GM23338 (cell line): ENCODE measurements around the gene NFIA. TPM values are rescaled to one million over a fixed set of nuclear protein-coding genes. Genes with fewer than 3 reads are reported as not detected.

Source experiments
- ATAC-seq: fragments of 200-7000 bp; cut with Tn5 transposase; 3 replicates; pipeline ENCODE4 v1.9.1; 2020
- DNase-seq: peaks from one replicate; pipeline ENCODE4 v3.0.0-alpha.2; 2015; ENCODE audit warnings: low spot score
- H2AFZ ChIP-seq: fragments of 200-600 bp; sonication (generic); 2 replicates; pipeline ENCODE4 v1.8.0; 2016; ENCODE audit warnings: antibody characterized with exemption, mild to moderate bottlenecking, moderate library complexity
- H3F3A ChIP-seq: fragments of 200-600 bp; sonication (generic); replicated peaks from 2 replicates; pipeline ENCODE4 v1.8.0; 2017; ENCODE audit warnings: antibody characterized with exemption, mixed run types, low read depth
- H3K27ac ChIP-seq: fragments of 200-600 bp; sonication (generic); 2 replicates; pipeline ENCODE4 v1.6.1; 2016; ENCODE audit warnings: low read depth
- H3K27me3 ChIP-seq: fragments of 200-600 bp; sonication (generic); 2 replicates; pipeline ENCODE4 v1.8.0; 2016; ENCODE audit warnings: mild to moderate bottlenecking, mixed run types, moderate library complexity; ENCODE audit not compliant: insufficient read depth
- H3K36me3 ChIP-seq: fragments of 200-600 bp; sonication (generic); 2 replicates; pipeline ENCODE4 v1.8.0; 2016; ENCODE audit warnings: mild to moderate bottlenecking; ENCODE audit not compliant: insufficient read depth
- H3K4me1 ChIP-seq: fragments of 200-600 bp; sonication (generic); 2 replicates; pipeline ENCODE4 v1.8.0; 2016; ENCODE audit warnings: mild to moderate bottlenecking, moderate library complexity; ENCODE audit not compliant: insufficient read depth
- H3K4me2 ChIP-seq: fragments of 200-600 bp; sonication (generic); 2 replicates; pipeline ENCODE4 v1.7.1; 2017; ENCODE audit warnings: mixed run types
- H3K4me3 ChIP-seq: fragments of 200-600 bp; sonication (generic); 2 replicates; pipeline ENCODE4 v1.6.1; 2016; ENCODE audit warnings: mixed run types
- H3K79me2 ChIP-seq: fragments of 200-600 bp; sonication (generic); replicated peaks from 2 replicates; pipeline ENCODE4 v1.8.0; 2017; ENCODE audit warnings: mild to moderate bottlenecking; ENCODE audit not compliant: insufficient read depth
- H3K9me2 ChIP-seq: fragments of 200-600 bp; sonication (generic); 2 replicates; pipeline ENCODE4 v1.8.0; 2017; ENCODE audit not compliant: insufficient read depth
- H4K20me1 ChIP-seq: fragments of 200-600 bp; sonication (generic); replicated peaks from 2 replicates; pipeline ENCODE4 v1.8.0; 2017; ENCODE audit warnings: mild to moderate bottlenecking; ENCODE audit not compliant: insufficient read depth
- H3K27ac Mint-ChIP-seq: 2 replicates; pipeline ENCODE4 v1.8.0; 2020; ENCODE audit warnings: inconsistent platforms, mild to moderate bottlenecking, moderate library complexity, mixed read lengths
- H3K27me3 Mint-ChIP-seq: 3 replicates; pipeline ENCODE4 v1.8.0; 2022; ENCODE audit warnings: low read depth, mild to moderate bottlenecking, moderate library complexity, mixed read lengths, inconsistent platforms; ENCODE audit not compliant: insufficient read depth, poor library complexity
- H3K36me3 Mint-ChIP-seq: 3 replicates; pipeline ENCODE4 v1.8.0; 2021; ENCODE audit warnings: low read depth, mild to moderate bottlenecking, inconsistent platforms, moderate library complexity, mixed read lengths
- H3K4me1 Mint-ChIP-seq: 3 replicates; pipeline ENCODE4 v1.8.0; 2020; ENCODE audit warnings: mild to moderate bottlenecking, inconsistent platforms, mixed read lengths
- H3K4me3 Mint-ChIP-seq: 3 replicates; pipeline ENCODE4 v1.8.0; 2021; ENCODE audit warnings: moderate library complexity, mild to moderate bottlenecking, inconsistent platforms, mixed read lengths
- H3K9me3 Mint-ChIP-seq: 3 replicates; pipeline ENCODE4 v1.8.0; 2020; ENCODE audit warnings: moderate library complexity, mild to moderate bottlenecking, inconsistent platforms, mixed read lengths
- CREB1 ChIP-seq: fragments of 250-450 bp; sonication (Bioruptor Pico); IDR thresholded peaks from 2 replicates; pipeline ENCODE4 v1.5.0; 2020; ENCODE audit warnings: low read depth, mild to moderate bottlenecking, moderate library complexity
- EZH2 ChIP-seq: fragments of 200-600 bp; sonication (generic); IDR thresholded peaks from one replicate; pipeline ENCODE4 v1.8.0; 2017; ENCODE audit warnings: antibody characterized with exemption, mild to moderate bottlenecking, low read depth; ENCODE audit not compliant: unreplicated experiment
- EZH2phosphoT487 ChIP-seq: fragments of 200-600 bp; sonication (generic); IDR thresholded peaks from one replicate; pipeline ENCODE4 v1.8.1; 2018; ENCODE audit warnings: antibody characterized with exemption; ENCODE audit not compliant: unreplicated experiment
- JUNB ChIP-seq: IDR thresholded peaks from one replicate; pipeline ENCODE4 v1.6.1; 2016; ENCODE audit warnings: antibody characterized with exemption; ENCODE audit not compliant: unreplicated experiment
- NANOG ChIP-seq: IDR thresholded peaks from 2 replicates; pipeline ENCODE4 v1.6.1; 2016; ENCODE audit warnings: antibody characterized with exemption, borderline replicate concordance
- POLR2AphosphoS5 ChIP-seq: IDR thresholded peaks from 2 replicates; pipeline ENCODE4 v1.6.1; 2016; ENCODE audit warnings: antibody characterized with exemption, low read depth
- REST ChIP-seq: IDR thresholded peaks from one replicate; pipeline ENCODE4 v1.6.1; 2018; ENCODE audit warnings: antibody characterized with exemption; ENCODE audit not compliant: unreplicated experiment
- STAT1 ChIP-seq: IDR thresholded peaks from one replicate; pipeline ENCODE4 v1.6.1; 2016; ENCODE audit warnings: antibody characterized with exemption; ENCODE audit not compliant: unreplicated experiment
- ZNF114 ChIP-seq: fragments of 250-450 bp; sonication (Bioruptor Pico); IDR thresholded peaks from 2 replicates; pipeline ENCODE4 v1.5.0; 2020; ENCODE audit warnings: mild to moderate bottlenecking, moderate library complexity
- ZNF331 ChIP-seq: fragments of 250-450 bp; sonication (Bioruptor Pico); IDR thresholded peaks from 2 replicates; pipeline ENCODE4 v1.5.0; 2020; ENCODE audit warnings: low read depth, mild to moderate bottlenecking, moderate library complexity
- polyA plus RNA-seq: library from polyadenylated mRNA; unstranded; fragments of >200 nt; fragmentation: Nextera tagmentation; extraction: Ambion mirVana; gene quantifications from 2 replicates; pipeline ENCODE4 v1.2.1, GENCODE V29; 2016
- total RNA-seq: library from RNA; depleted of rRNA; stranded (reverse); fragments of >200 nt; shearing (Covaris generic); gene quantifications from 2 replicates; pipeline ENCODE4 v1.2.3, GENCODE V29; 2014
- TF ChIP-seq, protein P1 (sequence below): fragments of 250-450 bp; sonication (Bioruptor Pico); IDR thresholded peaks from 2 replicates; pipeline ENCODE4 v1.5.0; 2020; ENCODE audit warnings: mild to moderate bottlenecking, moderate library complexity
- TF ChIP-seq, protein P2 (sequence below): IDR thresholded peaks from 2 replicates; pipeline ENCODE4 v1.6.1; 2016; ENCODE audit warnings: antibody characterized with exemption
- TF ChIP-seq, protein P3 (sequence below), 2 experiments: fragments of 200-600 bp in 1 of 2; sonication (generic) in 1 of 2; conservative IDR thresholded peaks; 2 replicates each; pipeline versions ENCODE4 v1.5.1 to v1.6.1; 2016 to 2017; ENCODE audit warnings: antibody characterized with exemption in 2 of 2, low read depth in 2 of 2, mild to moderate bottlenecking in 2 of 2, moderate library complexity in 1 of 2

The NFIA gene
- total and polyA plus RNA-seq, 2 experiments from 2014 or later, result 0.97 to 2.3 TPM

DNA sequence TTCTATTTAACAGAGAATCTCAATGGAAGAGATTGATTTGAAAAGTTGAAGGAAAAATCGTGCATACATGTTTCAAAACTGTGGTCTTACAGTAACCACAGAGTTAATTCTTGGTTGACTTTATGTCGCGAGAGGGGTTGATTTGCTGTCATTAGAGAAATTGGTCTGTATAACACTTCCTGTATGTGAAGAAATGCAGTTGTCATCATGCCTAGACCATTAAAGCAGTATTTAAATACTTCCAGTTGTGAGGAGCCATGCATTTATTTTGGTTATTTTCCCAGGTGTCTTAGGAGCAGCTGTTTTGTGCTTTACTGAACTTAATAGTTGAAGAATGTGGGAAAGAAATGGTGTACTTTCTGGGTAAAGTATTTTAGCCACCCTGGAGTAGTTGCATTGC, 76.2 kb downstream of the NFIA start:
- H3K27ac ChIP-seq, result no peak overlapping the region
- H4K20me1 ChIP-seq, result no peaks in the 10 kb centered on the region
- H3K9me2 ChIP-seq, result no peaks in the 10 kb centered on the region
- H3K4me1 Mint-ChIP-seq, result peaks cover 20% of the 10 kb centered on the region
- no peaks in the 10 kb centered on the region for H3K27me3 Mint-ChIP-seq
- ATAC-seq (no peak), DNase-seq (no peak)
- no peaks in the 10 kb centered on the region for H3K9me3 Mint-ChIP-seq
- H3K36me3 ChIP-seq, result no peaks in the 10 kb centered on the region
- no peak overlapping the region for H3K4me3 ChIP-seq
- no peaks in the 10 kb centered on the region for H3K79me2 ChIP-seq
- H3K27ac Mint-ChIP-seq, result no peak overlapping the region
- H3K4me3 Mint-ChIP-seq, result no peak overlapping the region
- H3F3A ChIP-seq, result no peaks in the 10 kb centered on the region
- H3K27me3 ChIP-seq, result no peaks in the 10 kb centered on the region
- TF ChIP-seq POLR2AphosphoS5, result no peak
- TF ChIP-seq, protein P1, sequence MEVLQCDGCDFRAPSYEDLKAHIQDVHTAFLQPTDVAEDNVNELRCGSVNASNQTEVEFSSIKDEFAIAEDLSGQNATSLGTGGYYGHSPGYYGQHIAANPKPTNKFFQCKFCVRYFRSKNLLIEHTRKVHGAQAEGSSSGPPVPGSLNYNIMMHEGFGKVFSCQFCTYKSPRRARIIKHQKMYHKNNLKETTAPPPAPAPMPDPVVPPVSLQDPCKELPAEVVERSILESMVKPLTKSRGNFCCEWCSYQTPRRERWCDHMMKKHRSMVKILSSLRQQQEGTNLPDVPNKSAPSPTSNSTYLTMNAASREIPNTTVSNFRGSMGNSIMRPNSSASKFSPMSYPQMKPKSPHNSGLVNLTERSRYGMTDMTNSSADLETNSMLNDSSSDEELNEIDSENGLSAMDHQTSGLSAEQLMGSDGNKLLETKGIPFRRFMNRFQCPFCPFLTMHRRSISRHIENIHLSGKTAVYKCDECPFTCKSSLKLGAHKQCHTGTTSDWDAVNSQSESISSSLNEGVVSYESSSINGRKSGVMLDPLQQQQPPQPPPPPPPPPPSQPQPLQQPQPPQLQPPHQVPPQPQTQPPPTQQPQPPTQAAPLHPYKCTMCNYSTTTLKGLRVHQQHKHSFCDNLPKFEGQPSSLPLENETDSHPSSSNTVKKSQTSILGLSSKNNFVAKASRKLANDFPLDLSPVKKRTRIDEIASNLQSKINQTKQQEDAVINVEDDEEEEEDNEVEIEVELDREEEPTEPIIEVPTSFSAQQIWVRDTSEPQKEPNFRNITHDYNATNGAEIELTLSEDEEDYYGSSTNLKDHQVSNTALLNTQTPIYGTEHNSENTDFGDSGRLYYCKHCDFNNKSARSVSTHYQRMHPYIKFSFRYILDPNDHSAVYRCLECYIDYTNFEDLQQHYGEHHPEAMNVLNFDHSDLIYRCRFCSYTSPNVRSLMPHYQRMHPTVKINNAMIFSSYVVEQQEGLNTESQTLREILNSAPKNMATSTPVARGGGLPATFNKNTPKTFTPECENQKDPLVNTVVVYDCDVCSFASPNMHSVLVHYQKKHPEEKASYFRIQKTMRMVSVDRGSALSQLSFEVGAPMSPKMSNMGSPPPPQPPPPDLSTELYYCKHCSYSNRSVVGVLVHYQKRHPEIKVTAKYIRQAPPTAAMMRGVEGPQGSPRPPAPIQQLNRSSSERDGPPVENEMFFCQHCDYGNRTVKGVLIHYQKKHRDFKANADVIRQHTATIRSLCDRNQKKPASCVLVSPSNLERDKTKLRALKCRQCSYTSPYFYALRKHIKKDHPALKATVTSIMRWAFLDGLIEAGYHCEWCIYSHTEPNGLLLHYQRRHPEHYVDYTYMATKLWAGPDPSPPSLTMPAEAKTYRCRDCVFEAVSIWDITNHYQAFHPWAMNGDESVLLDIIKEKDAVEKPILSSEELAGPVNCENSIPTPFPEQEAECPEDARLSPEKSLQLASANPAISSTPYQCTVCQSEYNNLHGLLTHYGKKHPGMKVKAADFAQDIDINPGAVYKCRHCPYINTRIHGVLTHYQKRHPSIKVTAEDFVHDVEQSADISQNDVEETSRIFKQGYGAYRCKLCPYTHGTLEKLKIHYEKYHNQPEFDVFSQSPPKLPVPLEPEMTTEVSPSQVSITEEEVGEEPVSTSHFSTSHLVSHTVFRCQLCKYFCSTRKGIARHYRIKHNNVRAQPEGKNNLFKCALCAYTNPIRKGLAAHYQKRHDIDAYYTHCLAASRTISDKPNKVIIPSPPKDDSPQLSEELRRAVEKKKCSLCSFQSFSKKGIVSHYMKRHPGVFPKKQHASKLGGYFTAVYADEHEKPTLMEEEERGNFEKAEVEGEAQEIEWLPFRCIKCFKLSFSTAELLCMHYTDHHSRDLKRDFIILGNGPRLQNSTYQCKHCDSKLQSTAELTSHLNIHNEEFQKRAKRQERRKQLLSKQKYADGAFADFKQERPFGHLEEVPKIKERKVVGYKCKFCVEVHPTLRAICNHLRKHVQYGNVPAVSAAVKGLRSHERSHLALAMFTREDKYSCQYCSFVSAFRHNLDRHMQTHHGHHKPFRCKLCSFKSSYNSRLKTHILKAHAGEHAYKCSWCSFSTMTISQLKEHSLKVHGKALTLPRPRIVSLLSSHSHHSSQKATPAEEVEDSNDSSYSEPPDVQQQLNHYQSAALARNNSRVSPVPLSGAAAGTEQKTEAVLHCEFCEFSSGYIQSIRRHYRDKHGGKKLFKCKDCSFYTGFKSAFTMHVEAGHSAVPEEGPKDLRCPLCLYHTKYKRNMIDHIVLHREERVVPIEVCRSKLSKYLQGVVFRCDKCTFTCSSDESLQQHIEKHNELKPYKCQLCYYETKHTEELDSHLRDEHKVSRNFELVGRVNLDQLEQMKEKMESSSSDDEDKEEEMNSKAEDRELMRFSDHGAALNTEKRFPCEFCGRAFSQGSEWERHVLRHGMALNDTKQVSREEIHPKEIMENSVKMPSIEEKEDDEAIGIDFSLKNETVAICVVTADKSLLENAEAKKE, result no peak
- TF ChIP-seq, protein P2, sequence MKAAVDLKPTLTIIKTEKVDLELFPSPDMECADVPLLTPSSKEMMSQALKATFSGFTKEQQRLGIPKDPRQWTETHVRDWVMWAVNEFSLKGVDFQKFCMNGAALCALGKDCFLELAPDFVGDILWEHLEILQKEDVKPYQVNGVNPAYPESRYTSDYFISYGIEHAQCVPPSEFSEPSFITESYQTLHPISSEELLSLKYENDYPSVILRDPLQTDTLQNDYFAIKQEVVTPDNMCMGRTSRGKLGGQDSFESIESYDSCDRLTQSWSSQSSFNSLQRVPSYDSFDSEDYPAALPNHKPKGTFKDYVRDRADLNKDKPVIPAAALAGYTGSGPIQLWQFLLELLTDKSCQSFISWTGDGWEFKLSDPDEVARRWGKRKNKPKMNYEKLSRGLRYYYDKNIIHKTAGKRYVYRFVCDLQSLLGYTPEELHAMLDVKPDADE, result no peak
- no peak for TF ChIP-seq STAT1
- TF ChIP-seq ZNF114 (CRISPR knock-in tag), result no peak
- TF ChIP-seq NANOG, result no peak
- no peak for TF ChIP-seq EZH2
- no peak for TF ChIP-seq JUNB
- TF ChIP-seq REST, result no peak
- no peak for TF ChIP-seq CREB1
- TF ChIP-seq, protein P3, sequence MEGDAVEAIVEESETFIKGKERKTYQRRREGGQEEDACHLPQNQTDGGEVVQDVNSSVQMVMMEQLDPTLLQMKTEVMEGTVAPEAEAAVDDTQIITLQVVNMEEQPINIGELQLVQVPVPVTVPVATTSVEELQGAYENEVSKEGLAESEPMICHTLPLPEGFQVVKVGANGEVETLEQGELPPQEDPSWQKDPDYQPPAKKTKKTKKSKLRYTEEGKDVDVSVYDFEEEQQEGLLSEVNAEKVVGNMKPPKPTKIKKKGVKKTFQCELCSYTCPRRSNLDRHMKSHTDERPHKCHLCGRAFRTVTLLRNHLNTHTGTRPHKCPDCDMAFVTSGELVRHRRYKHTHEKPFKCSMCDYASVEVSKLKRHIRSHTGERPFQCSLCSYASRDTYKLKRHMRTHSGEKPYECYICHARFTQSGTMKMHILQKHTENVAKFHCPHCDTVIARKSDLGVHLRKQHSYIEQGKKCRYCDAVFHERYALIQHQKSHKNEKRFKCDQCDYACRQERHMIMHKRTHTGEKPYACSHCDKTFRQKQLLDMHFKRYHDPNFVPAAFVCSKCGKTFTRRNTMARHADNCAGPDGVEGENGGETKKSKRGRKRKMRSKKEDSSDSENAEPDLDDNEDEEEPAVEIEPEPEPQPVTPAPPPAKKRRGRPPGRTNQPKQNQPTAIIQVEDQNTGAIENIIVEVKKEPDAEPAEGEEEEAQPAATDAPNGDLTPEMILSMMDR (conservative IDR thresholded peaks at IDR 0.05; ENCODE audit: low read depth in 2 of 2), result no peak
- TF ChIP-seq EZH2phosphoT487, result no peak
- TF ChIP-seq ZNF331 (CRISPR knock-in tag), result no peak
- no peak overlapping the region for H2AFZ ChIP-seq
- H3K4me2 ChIP-seq, result no peak overlapping the region
- H3K36me3 Mint-ChIP-seq, result no peaks in the 10 kb centered on the region
- H3K4me1 ChIP-seq, result 0 out of 2 replicates have a peak, but pooled peaks cover 8% of the 10 kb centered on the region
